GM20431 (cell line): Measurements from ENCODE around the gene WTIP.

ENCODE experiments used
- in situ Hi-C: fragments of 300-500 bp; cut with MseI, MboI; formaldehyde crosslinking; loops from one replicate; pipeline ENCODE4 v1.15.0; 2020; ENCODE audit warnings: low sequenced_read_pairs; ENCODE audit not compliant: unreplicated experiment

Gene WTIP

DNA sequence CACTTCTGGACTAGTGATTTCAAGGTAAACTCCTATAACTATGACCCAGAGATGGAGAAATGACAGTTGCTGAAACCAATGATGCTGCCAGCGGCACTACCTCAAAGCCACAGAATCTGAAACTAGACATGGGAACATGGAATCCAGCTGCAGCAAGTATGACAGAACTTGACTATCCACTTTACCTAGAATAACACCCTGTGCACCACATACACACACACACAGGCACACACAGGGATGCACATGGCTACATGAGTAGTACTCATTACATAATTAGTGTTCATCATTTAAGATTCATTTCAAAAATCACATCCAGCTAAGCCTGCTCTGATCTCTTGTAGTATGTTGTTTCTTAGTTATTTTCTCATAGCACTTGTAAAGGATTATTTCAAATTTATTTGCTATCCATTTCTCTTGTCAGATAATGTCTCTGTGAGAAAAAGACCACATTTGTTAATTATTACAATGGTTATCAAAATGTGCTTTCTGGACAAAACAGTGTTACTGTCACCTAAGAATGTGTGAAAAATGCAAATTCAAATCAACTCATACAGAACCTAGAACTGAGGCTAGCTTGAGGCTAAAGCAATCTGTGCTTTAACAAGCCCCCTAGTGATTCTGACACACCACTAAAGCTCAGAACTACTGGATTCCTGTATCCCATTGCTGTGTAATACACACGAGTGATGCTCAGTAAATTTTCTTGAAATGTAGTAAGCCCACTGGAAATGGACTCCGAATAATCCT, 59.4 kb downstream of the WTIP start:
- in situ Hi-C loops, result no loop called here

- in situ Hi-C loops, result no loop called here
Measured at GRCh38 chr19:34549833-34550232, 68.3 kb downstream of the WTIP start.

- in situ Hi-C loops, result no loop called here
Measured at GRCh38 chr19:34555447-34555846, 73.9 kb downstream of the WTIP start.

DNA sequence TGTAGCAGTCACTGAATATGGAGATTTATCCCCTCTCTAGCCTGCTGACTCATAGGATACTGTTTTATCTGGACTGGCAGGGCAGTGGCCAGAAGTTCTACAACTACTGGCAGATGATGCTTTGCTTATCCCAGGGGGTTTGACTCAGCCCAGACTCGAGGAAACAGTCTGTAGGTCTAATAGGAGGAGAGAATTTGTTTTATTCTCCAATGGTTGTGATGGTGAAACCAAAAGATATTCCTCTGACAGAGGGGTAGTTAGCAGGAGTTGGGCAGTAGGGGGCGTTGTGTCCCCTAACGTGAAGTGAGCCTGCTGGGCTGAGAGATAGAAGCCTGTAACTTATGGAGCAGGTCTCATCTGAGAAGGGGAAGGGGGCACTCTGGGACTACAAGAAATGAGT, 74.9 kb downstream of the WTIP start:
- in situ Hi-C loops, result no loop called here

DNA sequence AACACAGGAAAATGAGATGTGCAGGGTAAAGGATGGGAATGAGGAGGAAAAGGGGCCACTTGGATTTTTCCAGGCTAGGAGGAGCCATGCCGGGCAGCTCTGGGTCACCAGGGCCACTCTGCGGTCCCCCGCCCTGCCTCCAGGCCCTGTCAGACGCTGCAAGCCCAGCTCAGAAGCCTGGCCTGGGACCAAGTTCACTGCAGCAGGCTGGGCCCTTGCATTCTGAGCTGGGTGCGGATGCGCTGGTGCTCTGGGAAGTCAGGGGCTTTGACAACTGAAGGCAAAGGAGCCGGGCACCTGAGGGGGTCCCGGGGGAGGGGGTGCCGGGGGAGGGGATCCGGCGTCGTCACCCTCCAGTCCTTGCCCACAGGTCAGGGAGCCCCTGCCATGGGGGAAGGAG, 77.5 kb downstream of the WTIP start:
- in situ Hi-C loops, result no loop called here

- in situ Hi-C loops, result no loop called here
Measured at GRCh38 chr19:34560229-34560628, 78.7 kb downstream of the WTIP start.
